ENCODE data around the gene TBC1D8. TPM values are rescaled to one million over a fixed set of nuclear protein-coding genes. Genes with fewer than 3 reads are reported as not detected.
A peak's percentile ranks its signal among the peaks of the same experiment; 100 is the strongest.

TBC1D8 gene
- total and polyA plus RNA-seq, 2 of the 13 experiments (the other 11 are each of a cell fraction or from before 2014, with no cell fraction given) = 45.1 to 95.4 TPM

DNA sequence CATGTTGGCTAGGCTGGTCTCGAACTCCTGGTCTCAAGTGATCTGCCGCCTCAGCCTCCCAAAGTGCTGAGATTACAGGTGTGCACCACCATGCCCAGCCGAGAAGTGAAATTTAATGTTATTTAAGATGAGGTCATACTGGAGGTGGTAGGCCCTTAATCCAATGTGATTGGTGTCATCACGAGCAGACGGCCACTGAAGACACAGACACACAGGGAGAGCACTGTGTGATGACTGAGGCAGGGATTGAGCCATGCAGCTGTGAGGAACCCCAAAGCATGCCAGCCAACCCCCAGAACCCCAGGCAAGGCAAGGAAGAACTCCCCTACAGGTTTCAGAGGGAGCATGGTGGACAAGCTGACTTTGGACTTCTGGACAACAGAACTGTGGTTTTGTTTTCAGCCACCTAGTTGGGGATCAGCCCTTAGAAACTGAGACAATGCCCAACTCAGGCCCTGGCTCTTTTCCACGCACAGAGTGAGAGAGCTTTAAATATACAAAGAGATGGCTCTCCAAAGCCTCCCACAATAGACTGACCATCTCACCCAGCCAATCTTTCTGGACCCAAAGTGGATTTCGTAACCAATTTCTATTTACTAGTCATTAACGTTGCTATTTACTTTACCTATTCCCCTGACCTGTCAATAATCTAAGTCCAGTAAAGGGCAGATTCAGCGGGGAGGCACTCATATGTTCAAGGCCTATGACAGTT, 34.2 kb downstream of the TBC1D8 start (continued):
- no peak for TF ChIP-seq KDM2A (CRISPR knock-in tag; IDR thresholded peaks at IDR 0.05; ENCODE audit: borderline replicate concordance, low read depth)
- peak in 1 of 2 experiments; percentile 94; a peak in 2 of 4 replicates for TF ChIP-seq KLF16 (CRISPR knock-in tag; IDR thresholded peaks at IDR 0.05)
- peak; percentile 68; the same call in 1 of the 2 replicates for TF ChIP-seq FOXK2 (IDR thresholded peaks at IDR 0.05)
- TF ChIP-seq MAFG (CRISPR knock-in tag; IDR thresholded peaks at IDR 0.05) = no peak
- no peak for TF ChIP-seq BRCA1 (CRISPR knock-in tag; IDR thresholded peaks at IDR 0.05)
- no peak for TF ChIP-seq NFE2L1 (CRISPR knock-in tag; IDR thresholded peaks at IDR 0.05; ENCODE audit: borderline replicate concordance)
- TF ChIP-seq, protein P1, sequence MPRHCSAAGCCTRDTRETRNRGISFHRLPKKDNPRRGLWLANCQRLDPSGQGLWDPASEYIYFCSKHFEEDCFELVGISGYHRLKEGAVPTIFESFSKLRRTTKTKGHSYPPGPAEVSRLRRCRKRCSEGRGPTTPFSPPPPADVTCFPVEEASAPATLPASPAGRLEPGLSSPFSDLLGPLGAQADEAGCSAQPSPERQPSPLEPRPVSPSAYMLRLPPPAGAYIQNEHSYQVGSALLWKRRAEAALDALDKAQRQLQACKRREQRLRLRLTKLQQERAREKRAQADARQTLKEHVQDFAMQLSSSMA (CRISPR knock-in tag; IDR thresholded peaks at IDR 0.05) = no peak
- TF ChIP-seq ZFP1 (CRISPR knock-in tag; IDR thresholded peaks at IDR 0.05) = peak; percentile 90
- TF ChIP-seq, protein P2, sequence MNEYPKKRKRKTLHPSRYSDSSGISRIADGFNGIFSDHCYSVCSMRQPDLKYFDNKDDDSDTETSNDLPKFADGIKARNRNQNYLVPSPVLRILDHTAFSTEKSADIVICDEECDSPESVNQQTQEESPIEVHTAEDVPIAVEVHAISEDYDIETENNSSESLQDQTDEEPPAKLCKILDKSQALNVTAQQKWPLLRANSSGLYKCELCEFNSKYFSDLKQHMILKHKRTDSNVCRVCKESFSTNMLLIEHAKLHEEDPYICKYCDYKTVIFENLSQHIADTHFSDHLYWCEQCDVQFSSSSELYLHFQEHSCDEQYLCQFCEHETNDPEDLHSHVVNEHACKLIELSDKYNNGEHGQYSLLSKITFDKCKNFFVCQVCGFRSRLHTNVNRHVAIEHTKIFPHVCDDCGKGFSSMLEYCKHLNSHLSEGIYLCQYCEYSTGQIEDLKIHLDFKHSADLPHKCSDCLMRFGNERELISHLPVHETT (CRISPR knock-in tag; conservative IDR thresholded peaks at IDR 0.05) = no peak; the same call in 1 of the 2 replicates
- TF ChIP-seq, protein P3, sequence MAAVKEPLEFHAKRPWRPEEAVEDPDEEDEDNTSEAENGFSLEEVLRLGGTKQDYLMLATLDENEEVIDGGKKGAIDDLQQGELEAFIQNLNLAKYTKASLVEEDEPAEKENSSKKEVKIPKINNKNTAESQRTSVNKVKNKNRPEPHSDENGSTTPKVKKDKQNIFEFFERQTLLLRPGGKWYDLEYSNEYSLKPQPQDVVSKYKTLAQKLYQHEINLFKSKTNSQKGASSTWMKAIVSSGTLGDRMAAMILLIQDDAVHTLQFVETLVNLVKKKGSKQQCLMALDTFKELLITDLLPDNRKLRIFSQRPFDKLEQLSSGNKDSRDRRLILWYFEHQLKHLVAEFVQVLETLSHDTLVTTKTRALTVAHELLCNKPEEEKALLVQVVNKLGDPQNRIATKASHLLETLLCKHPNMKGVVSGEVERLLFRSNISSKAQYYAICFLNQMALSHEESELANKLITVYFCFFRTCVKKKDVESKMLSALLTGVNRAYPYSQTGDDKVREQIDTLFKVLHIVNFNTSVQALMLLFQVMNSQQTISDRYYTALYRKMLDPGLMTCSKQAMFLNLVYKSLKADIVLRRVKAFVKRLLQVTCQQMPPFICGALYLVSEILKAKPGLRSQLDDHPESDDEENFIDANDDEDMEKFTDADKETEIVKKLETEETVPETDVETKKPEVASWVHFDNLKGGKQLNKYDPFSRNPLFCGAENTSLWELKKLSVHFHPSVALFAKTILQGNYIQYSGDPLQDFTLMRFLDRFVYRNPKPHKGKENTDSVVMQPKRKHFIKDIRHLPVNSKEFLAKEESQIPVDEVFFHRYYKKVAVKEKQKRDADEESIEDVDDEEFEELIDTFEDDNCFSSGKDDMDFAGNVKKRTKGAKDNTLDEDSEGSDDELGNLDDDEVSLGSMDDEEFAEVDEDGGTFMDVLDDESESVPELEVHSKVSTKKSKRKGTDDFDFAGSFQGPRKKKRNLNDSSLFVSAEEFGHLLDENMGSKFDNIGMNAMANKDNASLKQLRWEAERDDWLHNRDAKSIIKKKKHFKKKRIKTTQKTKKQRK (IDR thresholded peaks at IDR 0.05; ENCODE audit: low read length) = no peak
- TF ChIP-seq SCMH1 (CRISPR knock-in tag; IDR thresholded peaks at IDR 0.05; ENCODE audit: borderline replicate concordance) = no peak
- TF ChIP-seq ZNF33B (CRISPR knock-in tag; IDR thresholded peaks at IDR 0.05) = peak; percentile 61; the same call in 1 of the 2 replicates
- TF ChIP-seq, protein P4, sequence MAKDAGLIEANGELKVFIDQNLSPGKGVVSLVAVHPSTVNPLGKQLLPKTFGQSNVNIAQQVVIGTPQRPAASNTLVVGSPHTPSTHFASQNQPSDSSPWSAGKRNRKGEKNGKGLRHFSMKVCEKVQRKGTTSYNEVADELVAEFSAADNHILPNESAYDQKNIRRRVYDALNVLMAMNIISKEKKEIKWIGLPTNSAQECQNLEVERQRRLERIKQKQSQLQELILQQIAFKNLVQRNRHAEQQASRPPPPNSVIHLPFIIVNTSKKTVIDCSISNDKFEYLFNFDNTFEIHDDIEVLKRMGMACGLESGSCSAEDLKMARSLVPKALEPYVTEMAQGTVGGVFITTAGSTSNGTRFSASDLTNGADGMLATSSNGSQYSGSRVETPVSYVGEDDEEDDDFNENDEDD (CRISPR knock-in tag; IDR thresholded peaks at IDR 0.05; ENCODE audit: borderline replicate concordance) = peak; percentile 63; the same call in 1 of the 2 replicates
- TF ChIP-seq, protein P5, sequence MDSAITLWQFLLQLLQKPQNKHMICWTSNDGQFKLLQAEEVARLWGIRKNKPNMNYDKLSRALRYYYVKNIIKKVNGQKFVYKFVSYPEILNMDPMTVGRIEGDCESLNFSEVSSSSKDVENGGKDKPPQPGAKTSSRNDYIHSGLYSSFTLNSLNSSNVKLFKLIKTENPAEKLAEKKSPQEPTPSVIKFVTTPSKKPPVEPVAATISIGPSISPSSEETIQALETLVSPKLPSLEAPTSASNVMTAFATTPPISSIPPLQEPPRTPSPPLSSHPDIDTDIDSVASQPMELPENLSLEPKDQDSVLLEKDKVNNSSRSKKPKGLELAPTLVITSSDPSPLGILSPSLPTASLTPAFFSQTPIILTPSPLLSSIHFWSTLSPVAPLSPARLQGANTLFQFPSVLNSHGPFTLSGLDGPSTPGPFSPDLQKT (CRISPR knock-in tag; IDR thresholded peaks at IDR 0.05; ENCODE audit: borderline replicate concordance) = no peak
- TF ChIP-seq, protein P6, sequence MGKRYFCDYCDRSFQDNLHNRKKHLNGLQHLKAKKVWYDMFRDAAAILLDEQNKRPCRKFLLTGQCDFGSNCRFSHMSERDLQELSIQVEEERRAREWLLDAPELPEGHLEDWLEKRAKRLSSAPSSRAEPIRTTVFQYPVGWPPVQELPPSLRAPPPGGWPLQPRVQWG (CRISPR knock-in tag; IDR thresholded peaks at IDR 0.05; ENCODE audit: borderline replicate concordance, low read depth) = no peak
- no peak for TF ChIP-seq NRL (CRISPR knock-in tag; IDR thresholded peaks at IDR 0.05; ENCODE audit: borderline replicate concordance)
- peak; percentile 78 for TF ChIP-seq RAD21 (CRISPR knock-in tag; IDR thresholded peaks at IDR 0.05)
- TF ChIP-seq, protein P7, sequence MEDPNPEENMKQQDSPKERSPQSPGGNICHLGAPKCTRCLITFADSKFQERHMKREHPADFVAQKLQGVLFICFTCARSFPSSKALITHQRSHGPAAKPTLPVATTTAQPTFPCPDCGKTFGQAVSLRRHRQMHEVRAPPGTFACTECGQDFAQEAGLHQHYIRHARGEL (CRISPR knock-in tag; IDR thresholded peaks at IDR 0.05) = peak; percentile 72; the same call in 1 of the 2 replicates
- TF ChIP-seq ZNF124 (CRISPR knock-in tag; IDR thresholded peaks at IDR 0.05) = peak; percentile 82
- TF ChIP-seq RELA (CRISPR knock-in tag; IDR thresholded peaks at IDR 0.05) = no peak
- peak; percentile 91 for TF ChIP-seq POGZ (CRISPR knock-in tag; IDR thresholded peaks at IDR 0.05)

Data from HepG2 (cell line).